GM23248 (cell line): ENCODE results near the gene SETD2.

ENCODE experiments used
- EZH2 ChIP-seq: fragments of 200-600 bp; sonication (generic); IDR thresholded peaks from 2 replicates; pipeline ENCODE4 v1.6.1; 2018; ENCODE audit warnings: antibody characterized with exemption, mild to moderate bottlenecking; ENCODE audit not compliant: insufficient read depth, poor library complexity, severe bottlenecking
- EZH2phosphoT487 ChIP-seq: fragments of 200-600 bp; sonication (generic); IDR thresholded peaks from 2 replicates; pipeline ENCODE4 v1.6.1; 2018; ENCODE audit warnings: antibody characterized with exemption, moderate library complexity, mild to moderate bottlenecking, low read depth; ENCODE audit not compliant: insufficient read depth

- TF ChIP-seq EZH2phosphoT487 (no peak), EZH2 (no peak)
These were observed 61.8 kb downstream of the SETD2 start for GRCh38 chr3:47102081-47102600.
